NCI-H345 treated with DMSO at 0.1 percent for 48 hours (cell line): ENCODE results near the gene PDIK1L.
"Not testable (repeated sequence)": the region's sequence is repeated elsewhere in the genome, so short reads cannot be mapped to it uniquely, and the experiment has no call there.

Source experiments
- DNase-seq: peaks from one replicate; lab custom pipeline; 2025; ENCODE audit not compliant: unreplicated experiment; lab: John Stamatoyannopoulos, UW

The PDIK1L gene

DNA sequence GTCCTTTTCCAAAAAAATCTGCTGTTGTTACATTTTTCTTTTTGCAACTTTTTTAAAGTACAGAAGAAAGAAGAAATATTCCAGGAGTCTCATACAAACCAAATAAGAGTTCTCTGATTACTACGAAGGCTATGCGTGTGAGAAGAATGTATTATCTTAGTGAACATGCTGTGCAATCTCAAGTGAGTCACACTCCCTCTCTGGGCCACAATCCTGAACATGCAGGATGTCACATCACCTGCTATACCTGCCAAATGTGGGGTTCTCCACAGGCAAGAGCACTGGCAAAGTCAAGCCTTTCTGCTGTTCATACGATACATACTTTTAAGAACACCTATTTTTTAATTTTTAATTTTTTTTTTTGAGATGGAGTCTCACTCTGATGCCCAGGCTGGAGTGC lies 22.5 kb upstream of the PDIK1L start:
- DNase-seq: no peak

GRCh38 chr1:26090893-26091292 lies 20.7 kb upstream of the PDIK1L start:
- DNase-seq: no peak

DNA sequence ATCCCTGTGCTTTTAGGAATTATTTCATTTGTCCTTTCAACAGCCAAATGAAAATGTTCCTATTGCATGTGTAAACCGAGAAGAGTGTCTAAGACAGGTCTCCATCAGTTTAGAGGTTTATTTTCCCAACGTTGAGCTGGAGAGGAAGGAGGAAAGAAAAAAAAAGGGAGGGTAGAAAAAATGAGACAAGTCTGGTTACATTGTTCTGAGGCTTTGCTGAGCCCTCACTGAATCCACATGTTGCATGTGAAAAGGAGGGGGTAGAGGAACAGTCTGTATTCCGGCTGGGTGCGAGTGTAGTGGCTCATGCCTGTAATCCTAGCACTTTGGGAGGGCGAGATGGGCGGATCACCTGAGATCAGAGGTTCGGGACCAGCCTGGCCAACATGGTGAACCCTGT lies 19.2 kb upstream of the PDIK1L start:
- no peak for DNase-seq

GRCh38 chr1:26093569-26093968 lies 18.1 kb upstream of the PDIK1L start:
- not testable (repeated sequence) for DNase-seq

DNA sequence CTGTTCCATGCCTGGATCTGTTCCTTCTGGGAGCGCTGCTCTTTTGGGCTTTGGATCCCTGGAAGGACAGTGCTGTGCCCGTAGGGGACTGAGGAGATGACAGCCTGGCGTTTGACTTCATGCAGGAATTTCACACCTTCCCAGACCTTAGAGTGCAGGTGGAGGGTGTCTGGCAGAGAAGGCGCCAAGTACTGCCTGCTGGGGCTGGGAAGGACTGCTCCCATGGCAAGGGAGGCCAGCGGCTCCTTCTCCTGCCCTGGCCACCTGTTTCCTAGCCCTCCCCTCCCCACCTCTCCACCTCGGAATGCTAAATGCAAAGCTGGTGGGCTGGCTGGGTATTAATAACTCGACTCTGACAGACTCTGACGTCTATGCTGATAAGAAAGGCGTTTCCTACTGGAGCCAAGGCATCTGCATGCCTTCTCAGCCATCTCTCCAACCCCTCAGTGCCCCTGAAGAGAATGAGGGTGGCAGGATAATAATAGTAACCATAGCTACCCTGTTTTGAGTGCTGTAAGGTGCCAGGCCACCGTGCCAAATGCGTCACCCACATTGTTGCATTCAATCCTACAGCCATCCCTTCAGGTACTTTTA lies 17.5 kb upstream of the PDIK1L start:
- DNase-seq: peak; percentile 11

GRCh38 chr1:26094677-26095383 lies 16.8 kb upstream of the PDIK1L start:
- DNase-seq: peak; percentile 13

DNA sequence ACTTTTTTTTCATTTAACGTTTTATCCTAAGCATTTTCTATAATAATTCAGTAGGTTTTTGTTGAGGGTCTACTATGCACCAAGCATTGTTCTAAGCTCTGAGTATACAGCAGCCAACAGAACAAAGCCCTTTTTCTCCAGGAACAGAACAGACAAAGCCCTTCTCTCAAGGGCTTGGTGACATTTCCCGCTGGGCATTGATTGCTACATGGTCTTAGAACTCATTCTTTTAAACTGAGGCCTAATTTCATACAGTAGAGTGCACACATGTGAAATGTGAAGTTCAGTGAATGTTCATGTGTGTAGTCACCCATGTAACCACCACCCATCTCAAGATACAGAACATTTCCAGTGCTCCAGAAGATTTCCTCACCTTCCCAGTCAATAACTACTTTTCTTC lies 15.2 kb upstream of the PDIK1L start:
- DNase-seq: no peak

GRCh38 chr1:26097696-26098095 lies 13.9 kb upstream of the PDIK1L start:
- DNase-seq: no peak

DNA sequence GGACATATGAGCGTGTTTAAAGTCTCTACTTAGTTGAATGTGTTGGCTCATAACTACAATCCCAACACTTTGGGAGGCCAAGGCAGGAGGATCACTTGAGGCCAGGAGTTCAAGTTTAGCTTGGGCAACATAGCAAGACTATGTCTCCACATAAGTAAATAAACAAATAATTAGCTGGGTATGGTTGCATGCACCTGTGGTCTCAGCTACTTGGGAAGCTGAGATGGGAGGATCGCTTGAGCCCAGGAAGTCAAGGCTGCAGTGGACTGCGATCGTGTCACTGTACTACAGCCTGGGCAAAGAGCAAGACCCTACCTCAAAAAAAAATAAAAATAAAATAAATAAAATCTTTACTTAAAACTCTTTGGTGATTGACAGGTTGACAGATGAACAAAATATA lies 13.0 kb upstream of the PDIK1L start:
- no peak for DNase-seq

DNA sequence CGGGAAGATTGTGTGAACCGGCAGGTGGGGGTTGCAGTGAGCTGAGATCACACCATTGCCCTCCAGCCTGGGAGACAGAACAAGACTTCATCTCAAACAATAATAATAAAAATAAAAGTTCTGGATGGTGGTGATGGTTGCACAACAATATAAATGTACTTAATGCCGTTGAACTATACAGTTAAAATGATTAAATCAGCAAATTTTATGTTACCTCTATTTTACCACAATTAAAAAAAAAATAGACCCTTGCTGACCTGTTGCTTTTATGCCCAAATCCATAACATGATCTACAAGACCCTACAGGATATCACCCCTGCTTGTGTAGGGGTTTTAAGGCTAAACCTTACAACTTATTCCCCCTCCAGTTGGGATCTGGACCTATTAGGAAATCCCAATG lies 11.8 kb upstream of the PDIK1L start:
- no peak for DNase-seq

GRCh38 chr1:26100204-26100603 lies 11.4 kb upstream of the PDIK1L start:
- not testable (repeated sequence) for DNase-seq

DNA sequence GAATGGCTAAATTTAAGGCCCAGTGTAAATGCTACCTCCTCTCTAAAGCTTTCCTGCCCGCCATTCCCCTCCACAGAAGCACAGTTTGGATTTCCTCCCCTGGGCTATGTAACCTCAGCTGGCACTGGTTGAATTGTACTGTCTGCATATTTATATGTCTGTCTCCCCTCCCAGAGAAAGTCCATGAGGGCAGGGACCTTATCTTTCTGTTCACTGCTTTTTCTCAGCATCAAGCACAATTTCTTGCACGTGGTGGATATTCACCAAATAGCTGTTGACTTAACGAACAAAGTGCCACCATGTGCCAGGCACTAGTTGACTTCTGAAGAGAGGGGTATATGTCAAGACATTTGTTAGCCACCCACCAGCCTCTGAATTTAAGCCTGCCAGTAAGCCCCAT lies 9.5 kb upstream of the PDIK1L start:
- DNase-seq: no peak

- no peak for DNase-seq
Observed at GRCh38 chr1:26102526-26102925, 9.1 kb upstream of the PDIK1L start.

DNA sequence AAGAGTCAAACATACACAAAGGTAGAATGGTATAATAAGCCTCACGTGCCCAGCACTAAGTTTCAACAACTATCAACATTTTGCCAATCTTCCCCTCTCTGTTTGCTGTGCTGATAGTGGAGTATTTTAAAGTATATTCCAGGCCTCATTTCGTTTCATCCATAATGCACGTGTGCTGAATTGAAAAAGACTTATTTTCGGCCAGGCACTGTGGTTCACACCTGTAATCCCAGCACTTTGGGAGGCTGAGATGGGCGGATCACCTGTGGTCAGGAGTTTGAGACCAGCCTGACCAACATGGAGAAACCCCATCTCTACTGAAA lies 6.4 kb upstream of the PDIK1L start:
- DNase-seq: not testable (repeated sequence)

DNA sequence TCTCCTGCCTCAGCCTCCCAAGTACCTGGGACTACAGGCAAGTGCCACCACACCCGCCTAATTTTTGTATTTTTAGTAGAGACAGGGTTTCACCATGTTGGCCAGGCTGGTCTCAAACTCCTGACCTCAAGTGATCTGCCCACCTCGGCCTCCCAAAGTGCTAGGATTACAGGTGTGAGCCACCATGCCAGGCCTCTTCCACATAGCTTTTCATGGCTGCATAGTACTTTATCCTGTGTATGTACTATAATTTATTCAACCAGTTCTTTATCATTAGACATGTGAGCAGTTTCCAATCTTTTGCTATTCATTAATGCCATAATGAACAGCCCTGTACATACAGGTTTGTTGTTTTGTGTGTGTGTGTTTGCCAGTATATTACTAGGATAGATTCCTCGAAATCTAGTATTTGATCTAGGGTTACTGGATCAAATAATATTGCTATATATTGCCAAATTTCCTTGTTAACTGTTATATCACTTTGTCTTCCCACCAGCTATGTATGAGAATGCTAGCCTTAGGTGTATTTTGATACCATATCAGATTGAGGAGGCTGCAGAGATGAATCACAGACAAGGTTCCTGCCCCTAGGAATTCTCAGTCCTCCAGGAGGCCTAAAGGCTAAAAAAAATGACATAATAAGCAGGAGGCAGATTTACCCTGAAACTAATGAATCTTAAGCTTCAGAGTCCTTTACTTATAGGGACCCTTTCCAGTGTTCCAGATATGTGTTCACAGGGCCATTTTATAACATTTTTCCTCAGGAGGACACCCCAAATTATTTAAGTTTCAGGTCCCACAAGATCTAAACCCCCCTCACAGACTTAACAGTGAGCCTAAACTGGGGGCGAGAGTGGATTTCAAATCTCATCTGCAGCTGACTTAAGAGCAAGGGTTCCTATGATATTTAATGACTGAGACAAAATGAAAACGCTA lies 2.1 kb upstream of the PDIK1L start:
- no peak for DNase-seq

DNA sequence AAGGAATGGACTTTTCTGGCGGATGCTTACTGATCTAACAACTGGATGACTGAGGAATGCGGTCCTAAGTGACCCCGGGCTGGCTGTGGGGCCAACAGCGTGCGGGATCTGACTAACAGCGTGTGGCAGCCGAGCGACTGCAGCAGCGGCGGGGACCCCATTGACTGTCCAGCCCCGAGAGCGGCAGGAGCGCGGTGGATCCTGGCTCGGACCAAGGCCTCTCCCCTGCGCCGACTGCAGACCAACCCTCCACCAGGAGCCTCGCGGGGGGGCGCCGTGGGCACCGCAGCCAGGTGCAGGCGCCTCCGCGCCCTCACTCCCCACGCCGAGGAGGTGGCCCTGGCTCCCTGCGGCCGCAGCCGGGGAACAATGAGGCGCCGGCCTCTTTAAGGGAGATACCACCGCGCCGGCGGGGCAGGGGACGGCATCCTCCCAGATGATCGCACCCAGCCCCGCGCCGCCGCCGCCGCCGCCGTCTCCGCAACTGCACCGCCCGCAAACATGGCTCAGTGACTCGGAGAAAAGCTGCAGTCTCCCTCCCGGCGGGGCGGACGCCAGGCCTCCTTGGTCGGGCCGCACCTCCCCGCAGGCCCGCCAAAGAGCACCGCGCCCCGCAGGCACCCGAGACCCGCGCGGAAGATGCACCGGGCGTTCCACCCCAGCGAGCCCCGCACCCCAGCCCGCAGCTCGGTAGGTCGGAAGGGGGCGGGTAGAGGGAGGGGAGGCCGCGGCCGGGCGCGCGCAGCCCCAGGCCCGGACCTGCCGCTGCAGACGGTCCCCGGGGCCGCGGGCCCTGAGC lies 694 bp upstream of the PDIK1L start:
- peak; percentile 37 for DNase-seq

DNA sequence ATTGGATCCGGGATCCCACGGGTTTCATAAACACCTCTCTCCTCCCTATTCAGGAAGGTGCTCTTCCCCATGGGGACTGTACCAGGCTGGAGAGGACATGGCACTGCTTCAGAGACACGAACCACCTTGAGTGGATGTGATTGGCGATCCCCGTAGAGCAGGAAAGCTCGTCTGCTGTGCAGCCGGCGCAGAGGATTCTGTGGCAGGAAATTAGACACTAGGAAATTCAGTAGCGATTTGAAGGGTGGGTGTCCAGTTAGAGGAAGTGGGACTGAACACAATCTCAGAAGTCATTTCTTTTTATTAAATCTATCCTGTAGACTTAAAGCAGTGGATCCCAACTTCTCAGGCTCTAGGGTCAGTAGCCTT lies 767 bp downstream of the PDIK1L start:
- no peak for DNase-seq

DNA sequence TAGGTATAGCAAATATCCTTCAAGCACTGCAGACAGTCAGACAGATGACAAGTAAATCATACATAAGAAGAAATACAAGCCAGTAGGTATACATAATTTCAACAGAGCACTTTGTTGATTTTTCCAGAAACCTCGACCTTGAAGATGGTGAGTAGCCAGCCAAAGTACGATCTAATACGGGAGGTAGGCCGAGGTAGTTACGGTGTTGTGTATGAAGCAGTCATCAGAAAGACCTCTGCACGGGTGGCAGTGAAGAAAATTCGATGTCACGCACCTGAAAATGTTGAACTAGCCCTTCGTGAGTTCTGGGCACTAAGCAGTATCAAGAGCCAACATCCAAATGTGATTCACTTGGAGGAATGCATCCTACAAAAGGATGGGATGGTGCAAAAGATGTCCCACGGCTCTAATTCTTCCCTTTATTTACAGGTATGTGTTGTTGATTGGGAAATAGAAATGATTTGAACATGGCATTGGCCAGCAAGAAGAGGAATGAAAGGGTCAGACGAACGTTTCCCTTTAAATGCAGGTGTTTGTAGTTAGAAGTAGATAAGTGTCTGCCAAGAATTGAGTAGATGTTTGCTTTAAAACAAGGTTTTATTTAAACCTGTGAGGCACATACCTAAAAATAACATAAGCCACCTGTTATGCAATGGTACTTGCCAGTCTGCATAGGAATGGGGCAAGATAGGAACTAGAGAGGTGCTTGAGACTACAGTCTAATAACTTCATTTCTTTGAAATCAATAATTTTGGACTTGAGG lies 2.7 kb downstream of the PDIK1L start:
- no peak for DNase-seq

GRCh38 chr1:26119892-26120608 lies 8.4 kb downstream of the PDIK1L start:
- no peak for DNase-seq
